CD4-positive, alpha-beta T cell treated with Interferon gamma for 1 hour (primary cell): ENCODE results near the gene AGBL1.

ENCODE experiments used
- DNase-seq: peaks from one replicate; pipeline ENCODE4 v3.0.0-alpha.2; 2020

AGBL1 gene

DNA sequence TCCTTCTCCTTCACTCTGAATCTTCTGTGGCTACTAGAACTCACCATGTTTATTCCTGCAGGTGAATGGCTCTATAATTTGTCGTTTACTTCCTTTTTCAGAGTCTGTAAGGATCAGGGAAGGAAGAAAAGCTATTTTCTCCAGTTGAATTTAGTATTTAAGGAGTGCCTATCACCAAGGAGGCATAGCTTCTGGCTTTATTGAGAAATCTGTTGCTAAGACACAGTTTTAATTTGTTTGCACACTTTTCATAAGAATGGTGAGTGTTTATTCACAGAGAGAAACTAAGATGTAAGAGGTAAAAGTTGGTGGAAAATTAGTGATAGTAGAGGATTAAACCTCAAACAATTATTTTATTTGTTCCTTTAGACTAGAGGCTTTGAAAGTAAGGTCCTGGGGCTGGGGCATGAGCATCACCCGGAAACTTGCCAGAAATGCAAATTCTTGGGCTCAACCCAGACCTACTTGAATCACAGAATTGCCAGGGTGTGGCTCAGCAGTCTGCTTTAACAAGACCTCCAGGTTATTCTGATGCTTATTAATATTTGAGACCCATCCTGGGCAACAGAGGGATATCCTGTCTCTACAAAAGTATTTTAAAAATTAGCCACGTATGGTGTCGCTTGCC, 461.3 kb downstream of the AGBL1 start:
- no peak for DNase-seq

DNA sequence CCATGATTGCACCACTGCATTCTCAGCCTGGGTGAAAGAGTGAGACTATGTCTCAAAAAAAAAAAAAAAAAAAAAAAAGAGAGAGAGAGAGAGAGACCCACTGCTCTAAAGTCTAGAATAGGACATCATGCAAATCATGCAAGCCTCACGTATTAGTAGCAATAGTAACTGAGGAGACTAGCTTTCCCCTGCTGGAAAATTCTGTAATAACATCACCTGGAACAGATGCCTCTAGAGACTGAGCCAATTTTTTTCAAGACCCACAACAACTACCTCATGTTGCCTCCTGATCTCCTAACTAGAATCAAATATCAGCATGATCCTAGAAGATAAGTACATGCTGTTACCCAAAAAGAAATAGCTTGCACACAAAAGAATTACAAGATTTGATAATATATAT, 461.9 kb downstream of the AGBL1 start:
- no peak for DNase-seq

DNA sequence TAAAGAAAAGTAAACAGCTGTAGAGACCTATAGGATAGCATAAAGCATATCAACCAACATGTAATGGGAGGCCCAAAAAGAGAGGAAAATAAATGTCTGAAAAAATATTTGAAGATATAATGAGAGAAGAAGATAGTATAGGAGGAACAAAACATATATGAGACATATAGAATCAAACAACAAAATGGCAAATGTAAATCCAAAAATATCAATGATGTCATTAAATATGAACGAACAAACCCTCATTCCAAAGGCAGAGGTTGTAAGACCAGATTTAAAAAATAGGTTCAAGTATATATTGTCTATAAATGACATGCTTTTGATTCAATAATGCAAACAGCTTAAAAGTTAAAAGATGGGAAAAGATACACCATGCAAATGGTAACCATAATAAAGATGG, 470.4 kb downstream of the AGBL1 start:
- DNase-seq, result no peak

DNA sequence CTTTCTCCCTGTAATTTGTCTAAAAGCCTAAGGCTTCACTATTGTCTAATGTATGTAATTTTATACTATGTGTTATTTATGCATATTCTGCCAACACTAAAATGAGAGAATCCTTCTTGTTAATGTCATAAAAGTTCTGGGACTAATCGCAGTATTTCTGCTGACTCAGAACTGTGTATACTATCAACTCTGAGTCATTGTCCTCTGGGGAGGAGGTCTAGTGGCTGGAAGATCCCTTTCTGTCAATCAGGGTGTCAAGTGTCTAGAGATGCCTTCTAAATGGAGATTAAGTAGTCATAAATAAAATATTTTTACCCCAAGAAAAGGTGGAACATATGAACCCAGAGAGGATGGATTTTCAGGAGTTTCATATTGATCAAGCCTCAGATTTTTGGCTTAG, 473.4 kb downstream of the AGBL1 start:
- no peak for DNase-seq

DNA sequence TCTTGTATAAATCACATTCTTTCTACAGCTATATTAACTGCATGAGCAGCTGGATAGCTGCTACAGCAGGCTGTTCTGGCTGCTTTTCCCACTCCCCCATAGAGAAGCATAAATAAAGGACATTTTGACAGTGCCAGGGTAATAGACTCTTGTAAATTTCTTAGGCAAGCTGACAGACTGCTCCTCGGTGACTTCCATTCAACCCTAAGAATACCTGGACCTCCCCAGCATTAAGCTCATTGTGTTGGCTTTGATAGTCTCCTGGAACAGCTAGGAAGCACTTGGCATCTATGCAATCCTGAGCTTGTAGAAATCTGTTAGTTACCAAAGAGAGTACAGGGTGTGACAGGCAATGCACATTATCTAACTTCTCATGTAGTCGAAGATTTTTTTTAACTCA, 475.4 kb downstream of the AGBL1 start:
- no peak for DNase-seq

DNA sequence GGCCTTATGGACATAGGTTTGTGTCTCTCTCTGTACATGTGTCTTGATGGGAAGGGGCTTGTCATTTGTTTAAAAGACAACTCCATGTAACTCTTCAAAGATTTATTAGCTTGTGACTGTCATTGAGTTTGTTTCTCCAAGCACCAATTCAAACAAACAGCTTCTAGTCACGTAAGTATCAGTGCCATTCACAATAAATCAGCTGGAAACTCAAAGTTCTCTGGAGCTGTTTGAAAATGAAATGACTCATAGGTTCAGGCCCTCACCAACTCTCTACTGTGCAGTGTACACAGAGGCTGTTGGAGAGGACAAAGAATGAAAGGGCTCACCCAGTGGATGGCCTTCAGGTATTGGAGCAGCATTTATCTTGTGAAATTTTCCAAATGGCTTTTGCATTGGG, 476.3 kb downstream of the AGBL1 start:
- DNase-seq, result no peak

DNA sequence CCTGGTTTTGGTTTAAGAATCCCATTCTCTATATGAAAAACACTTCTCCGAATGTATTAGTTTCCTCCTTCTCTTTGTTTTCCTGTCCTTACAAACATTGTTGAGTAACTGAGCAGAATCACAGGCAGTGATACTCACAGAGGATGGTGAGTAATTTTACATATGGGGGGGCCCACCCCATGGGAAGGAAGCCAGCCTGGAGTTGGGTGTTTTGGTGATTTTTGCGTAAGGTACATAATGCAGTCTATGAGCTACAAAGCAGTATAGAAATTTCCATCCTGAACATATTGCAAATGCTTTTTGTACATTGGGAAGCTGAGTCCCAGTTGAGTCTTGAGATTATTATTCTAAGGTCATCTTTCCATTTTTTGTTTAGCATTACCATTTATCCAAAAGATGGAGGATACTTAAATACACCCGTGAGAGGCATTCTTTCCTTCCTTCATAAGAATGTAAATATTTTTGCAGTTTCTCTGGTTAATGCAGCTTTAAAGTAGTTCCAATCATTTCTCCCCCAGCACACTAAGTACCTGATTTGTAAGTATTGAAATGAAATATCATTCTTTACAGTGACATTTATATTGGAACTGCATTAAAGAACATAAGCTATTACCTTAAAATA, 476.8 kb downstream of the AGBL1 start:
- DNase-seq, result no peak

DNA sequence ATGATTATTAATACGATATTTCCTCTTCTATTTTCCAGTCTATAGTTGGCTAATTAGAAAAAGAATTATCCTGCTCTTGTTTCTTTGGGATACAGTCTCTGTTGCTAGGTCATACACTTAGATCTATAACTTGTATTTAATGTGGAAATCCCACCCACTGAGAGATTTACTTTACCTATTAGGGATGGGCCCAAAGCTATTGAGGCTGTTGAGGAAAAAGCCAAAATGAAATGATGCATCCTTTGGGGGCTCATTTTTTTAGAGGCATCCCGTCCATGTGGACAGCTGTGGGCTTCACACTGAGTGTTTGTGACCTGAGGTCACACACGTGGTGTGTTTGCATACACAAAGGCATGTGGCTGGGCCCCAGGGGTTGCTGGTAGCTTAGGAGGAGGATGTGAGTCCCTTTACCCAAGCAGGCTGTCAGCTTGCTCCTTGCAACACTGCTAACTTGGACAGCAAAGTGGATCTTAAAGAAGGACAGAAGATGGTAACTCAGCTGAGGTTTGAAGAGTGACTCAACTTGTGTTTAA, 477.4 kb downstream of the AGBL1 start:
- no peak for DNase-seq

DNA sequence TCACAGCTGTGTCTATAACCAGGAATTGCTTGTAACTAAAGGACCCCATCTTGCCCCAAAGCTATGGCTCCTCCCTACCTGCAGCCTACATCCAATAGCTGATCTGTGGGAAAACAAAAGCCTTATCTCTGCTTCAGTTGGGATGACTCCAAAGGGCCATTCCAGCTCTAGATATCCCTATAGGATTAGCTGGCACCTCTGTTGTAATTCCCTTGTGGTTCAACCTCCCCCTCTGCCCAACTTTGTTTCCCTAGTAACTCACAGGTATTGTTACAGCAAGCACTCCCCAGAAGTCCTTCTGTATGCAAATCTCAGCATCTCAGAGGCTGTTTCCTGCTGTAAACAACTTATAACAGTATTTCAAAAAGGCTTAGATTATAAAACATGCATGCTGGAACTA, 478.6 kb downstream of the AGBL1 start:
- DNase-seq, result no peak

DNA sequence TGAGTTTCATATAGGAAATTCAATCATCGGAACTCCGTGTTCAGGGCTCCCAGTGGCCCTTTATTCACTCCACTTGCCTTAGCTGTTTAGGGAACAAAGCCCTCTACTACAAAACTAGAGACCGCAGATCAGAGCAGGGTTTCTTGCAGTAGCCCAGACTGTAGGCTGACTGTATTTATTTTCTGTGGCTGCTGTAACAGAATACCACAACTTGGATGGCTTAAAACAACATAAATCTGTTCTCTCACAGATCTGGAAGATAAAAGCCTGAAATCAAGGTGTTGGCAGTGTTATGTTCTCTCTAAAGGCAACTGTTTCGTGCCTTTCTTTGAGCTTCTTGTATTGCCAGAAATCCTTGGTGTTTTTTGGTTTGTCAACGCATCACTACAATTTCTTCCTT, 479.0 kb downstream of the AGBL1 start:
- DNase-seq, result no peak

DNA sequence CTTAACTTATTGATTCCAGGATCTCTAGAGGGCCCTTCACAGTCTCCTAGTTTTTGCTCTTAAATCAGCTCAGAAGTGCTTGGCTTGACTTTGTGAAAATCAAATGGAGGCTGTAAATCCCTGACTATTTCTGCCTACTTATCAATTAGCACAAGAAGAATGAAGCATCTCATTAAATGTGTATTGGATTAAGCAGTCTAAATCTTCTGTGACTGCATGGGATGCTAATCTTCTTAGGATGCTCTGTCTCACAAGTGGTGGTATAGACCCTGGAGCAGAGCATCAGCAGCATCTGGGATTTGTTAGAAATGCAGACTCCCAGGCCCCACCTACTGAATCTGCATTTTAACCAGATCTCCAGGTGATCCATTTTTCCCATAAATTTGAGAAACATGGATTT, 488.7 kb downstream of the AGBL1 start:
- no peak for DNase-seq

DNA sequence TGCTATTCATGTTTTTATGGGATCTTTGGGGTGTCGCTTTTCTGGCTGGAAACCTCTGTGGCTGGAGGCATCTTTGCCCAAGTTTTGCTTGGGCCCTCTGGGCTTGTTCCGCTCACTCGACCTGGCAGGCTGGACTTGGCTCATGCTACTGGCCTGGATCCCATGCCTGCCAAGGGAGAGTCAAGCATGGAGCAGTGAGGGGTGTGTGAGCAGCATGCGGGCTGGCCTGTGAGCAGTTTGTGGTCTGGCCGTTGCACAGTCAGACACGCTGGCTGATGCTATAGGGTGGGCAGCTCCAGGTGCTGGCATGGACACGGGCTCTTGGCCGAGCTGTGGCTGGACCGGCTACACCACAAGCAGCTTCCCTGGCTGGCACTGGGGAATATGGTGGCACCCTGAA, 491.1 kb downstream of the AGBL1 start:
- DNase-seq, result no peak

DNA sequence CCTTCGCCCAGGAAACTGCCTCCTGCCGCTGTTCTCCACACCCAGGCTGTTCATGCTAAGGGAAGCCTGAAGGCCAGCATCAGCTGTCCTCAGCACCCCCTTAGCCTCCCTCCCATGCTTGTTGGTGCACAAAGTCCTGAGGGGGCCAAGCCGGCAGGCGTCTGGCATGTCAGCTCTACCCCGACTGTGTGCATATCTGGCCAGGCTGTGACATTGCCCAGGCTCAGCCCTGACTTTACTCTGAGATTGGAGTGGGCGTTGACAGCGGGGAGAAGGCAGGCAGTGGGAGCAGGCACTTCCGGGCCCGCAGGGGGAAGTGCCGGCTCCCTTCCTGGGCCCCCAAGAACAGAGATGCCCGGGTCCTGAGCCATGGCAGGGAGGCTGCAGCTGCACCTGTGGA, 492.2 kb downstream of the AGBL1 start:
- DNase-seq, result no peak

DNA sequence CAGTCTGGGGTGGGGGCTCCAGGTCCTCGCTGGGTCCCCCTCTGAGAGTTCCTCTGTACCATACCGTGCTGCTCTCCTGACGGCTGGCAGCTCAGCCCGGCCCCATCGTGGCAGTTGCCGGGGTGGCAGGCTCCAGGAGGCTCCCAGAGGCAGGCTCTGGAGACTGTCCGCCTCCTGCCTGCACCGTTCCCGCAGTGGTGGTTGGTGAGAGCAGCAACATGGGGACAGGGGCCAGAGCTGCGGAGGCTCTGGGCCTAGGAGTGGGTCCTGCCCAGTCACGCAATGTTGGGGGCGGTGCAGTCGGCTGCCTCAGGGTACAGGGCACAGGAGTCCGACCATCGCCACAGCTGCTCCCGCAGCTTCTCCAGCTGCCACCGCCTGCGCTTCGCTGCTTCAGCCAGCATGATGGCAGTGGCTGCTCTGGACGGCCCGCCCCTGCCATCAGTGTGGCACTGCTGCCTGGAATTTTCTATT, 492.7 kb downstream of the AGBL1 start:
- DNase-seq, result no peak

DNA sequence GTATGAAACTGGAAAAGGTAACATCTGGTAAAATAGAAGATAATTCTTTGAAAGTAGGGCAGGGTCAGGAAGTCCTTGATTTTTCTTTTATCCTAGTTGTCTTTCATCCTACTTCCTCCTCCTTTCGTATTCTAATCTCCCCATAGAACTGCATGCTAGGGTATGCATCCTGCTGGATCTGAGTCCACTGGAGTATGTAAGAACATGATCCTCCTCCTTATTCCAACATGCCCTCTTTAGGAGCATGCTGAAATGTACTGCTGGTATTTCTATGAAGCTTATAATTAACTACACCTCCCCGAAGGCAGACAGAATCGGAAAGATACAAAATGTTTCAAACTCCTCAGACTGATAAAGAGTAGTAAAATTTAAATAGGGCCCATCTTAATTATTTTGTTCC, 493.8 kb downstream of the AGBL1 start:
- no peak for DNase-seq

DNA sequence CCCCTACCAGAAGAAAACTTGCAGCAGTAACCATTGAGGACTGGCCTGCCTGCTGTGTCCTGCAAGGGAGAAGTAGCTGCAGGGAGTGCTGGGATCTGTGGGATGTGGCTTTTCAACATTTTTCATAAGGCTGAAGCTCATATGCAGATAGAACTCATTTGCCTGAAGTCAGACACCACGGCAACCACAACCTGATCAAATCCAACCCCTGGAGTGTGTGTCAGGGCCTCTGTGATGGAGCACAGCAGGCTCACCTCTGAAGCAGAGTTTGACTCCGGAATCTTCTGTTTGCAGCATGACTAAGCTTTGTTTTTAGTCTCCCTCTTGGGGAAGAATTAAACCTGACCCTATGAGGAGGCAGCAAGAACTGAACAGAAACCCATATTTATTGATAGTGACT, 508.7 kb downstream of the AGBL1 start:
- DNase-seq, result no peak

DNA sequence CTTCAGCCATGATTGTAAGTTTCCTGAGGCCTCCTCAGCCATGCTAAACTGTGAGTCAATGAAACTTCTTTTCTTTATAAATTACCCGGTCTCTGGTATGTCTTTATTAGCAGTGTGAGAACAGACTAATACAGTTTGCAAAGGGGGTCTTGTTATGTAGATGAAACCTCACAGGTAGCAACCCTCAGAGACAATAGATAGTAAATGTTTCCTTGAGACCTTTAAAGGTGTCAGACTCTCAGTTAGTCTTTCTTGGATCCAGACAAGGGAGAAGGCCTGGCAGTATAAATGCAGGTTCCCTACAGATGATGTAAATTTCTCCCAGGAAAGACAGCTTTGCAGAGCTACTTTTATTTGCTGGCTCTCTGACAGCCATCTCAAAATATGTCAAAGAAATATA, 510.8 kb downstream of the AGBL1 start:
- no peak for DNase-seq

DNA sequence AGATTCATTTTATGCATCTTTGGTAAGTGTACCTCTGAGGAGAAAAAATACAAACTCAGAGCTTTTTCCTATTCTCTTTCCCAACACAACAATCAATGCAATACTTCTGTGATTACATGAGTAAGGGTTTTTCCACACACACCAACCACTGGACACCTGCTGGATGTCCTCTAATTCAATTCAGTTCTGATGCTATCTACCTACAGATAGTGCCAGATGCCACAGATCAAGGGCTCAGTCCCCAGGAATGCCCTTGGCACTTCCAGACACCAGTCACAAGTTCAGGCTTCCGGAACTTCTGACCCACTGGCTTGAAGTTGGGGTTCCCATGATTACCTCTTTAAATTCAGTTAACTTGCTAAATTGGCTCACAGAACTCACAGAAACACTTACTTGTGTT, 511.5 kb downstream of the AGBL1 start:
- no peak for DNase-seq

DNA sequence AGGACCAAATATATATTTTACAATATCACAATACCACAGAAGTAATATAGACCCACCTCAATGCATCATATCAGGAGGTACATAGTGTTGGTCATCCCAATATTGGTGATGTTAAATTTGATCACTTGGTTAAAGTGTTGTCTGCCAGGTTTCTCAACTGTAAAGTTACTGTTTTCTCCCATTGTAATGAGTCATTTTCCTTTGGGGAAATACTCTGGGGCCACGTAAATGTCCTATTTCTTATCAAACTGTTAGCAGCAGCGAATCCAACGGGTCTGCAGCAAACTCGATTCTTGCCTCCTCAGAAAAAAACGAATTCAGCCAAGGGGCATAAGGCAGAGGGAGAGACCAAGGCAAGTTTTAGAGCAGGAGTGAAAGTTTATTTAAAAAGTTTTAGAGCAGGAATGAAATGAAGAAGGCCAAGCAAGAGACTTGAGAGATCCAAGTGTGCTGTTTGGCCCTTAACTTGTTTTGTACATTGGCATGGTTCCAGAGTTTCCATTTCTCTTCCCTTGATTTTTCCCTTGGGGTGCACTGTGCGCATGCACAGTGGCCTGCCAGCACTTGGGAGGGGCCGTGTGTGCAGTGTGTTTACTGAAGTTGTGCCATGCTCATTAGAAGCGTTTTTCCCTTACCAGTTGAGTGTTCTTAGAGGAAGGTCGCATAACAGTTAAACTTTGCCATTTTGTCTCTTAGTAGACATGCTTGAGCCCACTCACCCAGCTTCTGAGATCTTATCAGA, 512.5 kb downstream of the AGBL1 start:
- no peak for DNase-seq

DNA sequence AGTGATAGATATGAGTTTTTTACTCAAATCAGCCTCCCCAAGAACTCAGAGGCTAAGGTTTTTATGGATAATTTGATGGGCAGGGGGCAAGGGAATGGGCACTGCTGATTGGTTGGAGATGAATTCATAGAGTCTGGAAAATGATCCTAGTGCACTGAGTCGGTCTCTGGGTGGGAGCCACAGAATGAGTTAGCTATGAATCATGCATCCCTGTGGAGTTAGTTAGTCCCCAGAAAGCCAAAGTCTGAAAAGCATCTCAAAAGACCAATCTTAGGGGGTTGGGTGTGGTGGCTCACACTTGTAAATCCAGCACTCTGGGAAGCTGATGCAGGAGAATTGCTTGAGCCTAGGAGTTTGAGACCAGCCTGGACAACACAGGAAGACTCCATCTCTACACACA, 516.1 kb downstream of the AGBL1 start:
- no peak for DNase-seq

DNA sequence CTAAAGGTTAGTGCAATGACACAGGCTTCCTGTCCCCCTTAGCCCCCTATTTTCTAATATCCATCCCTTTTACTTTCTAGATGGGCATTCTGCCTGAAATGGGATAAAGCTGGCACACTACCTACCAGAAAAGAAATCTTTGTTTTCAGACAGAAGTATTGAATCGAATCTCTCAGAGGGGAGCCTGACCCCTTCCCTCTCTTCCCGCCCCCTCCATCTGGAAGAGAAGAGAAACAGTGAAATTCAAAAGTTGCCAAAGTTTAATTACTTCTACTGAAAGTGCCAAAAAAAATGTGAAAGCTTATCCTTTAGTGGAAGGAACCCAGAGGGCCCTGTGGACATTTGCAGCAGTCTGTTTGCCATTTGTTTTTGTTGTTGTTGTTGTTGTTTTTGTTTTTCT, 523.8 kb downstream of the AGBL1 start:
- DNase-seq, result no peak

DNA sequence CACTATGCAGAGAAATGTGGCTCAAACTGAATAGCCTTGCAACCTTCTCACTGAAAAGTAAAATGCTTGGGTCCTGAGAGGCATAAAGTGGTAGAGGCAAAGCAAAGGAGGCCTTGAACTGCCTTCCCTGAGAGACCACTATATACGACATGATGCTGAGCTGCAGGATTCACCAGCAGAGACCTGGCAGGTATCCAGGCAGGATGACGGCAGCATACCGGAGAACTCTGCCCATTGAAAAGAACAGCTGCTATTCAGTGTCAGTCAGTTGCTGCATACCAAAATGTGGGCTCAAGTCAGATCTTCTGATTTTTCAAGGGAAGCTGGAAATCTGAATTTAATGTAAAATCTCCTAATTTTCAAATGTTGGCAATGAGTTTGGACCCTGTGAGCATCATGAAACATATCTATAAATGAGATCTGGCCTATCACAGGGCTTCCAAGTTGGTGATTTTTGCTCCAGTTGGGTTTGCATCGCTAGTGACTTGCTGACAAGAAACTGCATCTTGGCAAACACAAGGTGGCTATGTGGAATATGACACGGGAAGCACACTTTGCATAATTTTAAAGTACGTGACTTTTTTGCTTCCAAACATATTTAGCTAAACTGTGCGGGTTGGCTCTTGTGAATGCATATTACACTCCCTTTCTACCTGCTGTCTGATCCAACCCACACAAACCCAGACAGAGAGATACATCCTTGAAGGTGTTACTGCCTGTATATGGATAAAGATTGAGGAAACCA, 529.0 kb downstream of the AGBL1 start:
- DNase-seq, result no peak

DNA sequence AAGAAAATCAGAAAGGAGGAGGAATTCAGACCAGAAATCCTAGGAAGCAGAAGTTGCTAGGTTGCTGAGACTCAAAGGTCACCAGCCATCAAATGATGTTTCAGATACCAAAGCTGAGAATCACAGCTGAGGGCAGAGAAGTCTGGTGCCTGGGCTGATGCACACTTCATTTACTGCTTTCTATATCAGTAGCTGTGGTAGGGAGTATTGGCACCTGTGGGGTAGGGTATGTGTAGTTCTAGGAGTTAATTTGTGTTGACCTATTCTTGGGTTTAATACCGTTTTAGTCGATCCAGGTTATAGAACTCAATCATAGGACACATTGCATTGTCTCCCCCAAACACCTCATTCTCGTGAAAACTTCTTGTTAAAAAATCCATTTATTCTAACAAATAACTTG, 529.6 kb downstream of the AGBL1 start:
- DNase-seq, result no peak

DNA sequence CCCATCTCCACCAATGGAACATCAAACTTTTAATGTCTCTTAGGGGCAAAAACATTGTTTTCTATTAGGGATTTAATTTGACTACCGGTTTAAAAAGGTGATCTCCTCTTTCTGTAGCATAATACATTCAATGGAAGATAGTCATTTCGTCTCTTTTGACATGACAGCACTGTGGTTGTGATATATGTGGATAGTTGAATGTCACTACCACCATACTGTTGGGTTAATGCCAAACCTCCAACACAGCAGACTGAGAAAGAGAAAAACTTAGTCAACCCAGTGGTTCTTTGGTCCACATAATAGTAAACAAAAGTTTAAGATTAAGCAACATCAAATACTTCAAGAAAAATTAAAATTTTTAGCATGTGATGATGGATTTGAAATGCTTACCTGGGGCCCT, 530.4 kb downstream of the AGBL1 start:
- DNase-seq, result no peak
